Brain microvascular endothelial cell (primary cell): ENCODE measurements around the gene UBLCP1.

Experiments used
- DNase-seq: peaks from one replicate; pipeline ENCODE4 v3.0.0-alpha.2; 2020
- H3K27ac ChIP-seq: fragments of 250-450 bp; sonication (Bioruptor Pico); 2 replicates; pipeline ENCODE4 v1.5.1; 2020; ENCODE audit warnings: mild to moderate bottlenecking, moderate library complexity
- H3K27me3 ChIP-seq: fragments of 250-450 bp; sonication (Bioruptor Pico); replicated peaks from 2 replicates; pipeline ENCODE4 v1.5.1; 2020; ENCODE audit warnings: mild to moderate bottlenecking
- H3K36me3 ChIP-seq: fragments of 250-450 bp; sonication (Bioruptor Pico); replicated peaks from 2 replicates; pipeline ENCODE4 v1.5.1; 2020; ENCODE audit warnings: mild to moderate bottlenecking
- H3K4me3 ChIP-seq: 2 replicates; pipeline ENCODE4 v1.5.1; 2011; ENCODE audit warnings: low read depth, mild to moderate bottlenecking, control low read depth, low read length, moderate library complexity
- in situ Hi-C: cut with HindIII; loops from 2 replicates; pipeline ENCODE4 v1.10.0; 2017; ENCODE audit warnings: low sequenced_read_pairs, low pct_ligation_motif_present
- TF ChIP-seq, protein P1 (sequence below): IDR thresholded peaks from 2 replicates; pipeline ENCODE4 v1.5.1; 2011; ENCODE audit warnings: low read depth, mild to moderate bottlenecking, moderate library complexity, low read length, control low read depth, inconsistent platforms; ENCODE audit errors: missing control alignments

The UBLCP1 gene

DNA sequence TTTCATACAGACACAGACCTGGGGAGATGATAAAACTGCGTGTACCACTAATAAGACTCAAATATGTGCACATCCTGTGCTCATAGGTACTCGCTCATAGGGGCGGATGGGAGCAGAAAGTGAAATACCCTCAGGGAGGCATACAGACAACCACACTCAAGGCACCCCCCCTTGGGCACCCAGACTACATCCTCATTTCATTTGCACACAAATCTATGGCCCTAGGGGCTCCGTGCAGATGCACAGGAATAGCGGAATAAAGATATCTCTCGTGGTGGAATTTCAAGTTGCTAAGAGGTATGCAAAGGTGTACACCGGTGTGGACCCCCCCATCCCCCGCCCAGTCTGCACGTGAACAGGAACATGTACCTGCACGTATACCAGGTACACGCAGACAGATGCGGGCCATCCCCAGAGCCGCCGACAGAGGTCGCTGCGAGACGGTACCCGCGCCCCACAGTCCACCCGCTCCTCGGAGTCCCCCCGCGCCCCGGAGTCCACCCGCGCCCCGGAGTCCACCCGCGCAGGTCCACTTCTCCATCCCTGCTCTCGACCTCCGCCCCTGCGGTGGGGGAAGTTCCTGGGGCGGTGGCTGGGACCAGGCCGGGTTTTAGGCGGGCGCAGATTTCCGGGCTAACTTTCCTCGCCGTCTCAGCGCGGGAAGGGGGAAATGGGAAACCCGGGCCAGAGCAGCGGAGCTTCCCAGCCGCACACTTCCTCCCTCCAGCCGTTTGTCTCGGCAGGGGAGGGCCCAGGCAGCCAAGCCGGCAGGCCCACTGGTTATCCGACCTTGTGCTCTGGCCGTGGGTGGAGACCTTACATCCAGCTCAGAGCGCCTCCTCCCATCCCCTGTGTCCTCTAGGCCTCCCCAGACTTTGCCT is 68.2 kb downstream of the UBLCP1 start:
- no peak overlapping the region for H3K27ac ChIP-seq
- TF ChIP-seq, protein P1, sequence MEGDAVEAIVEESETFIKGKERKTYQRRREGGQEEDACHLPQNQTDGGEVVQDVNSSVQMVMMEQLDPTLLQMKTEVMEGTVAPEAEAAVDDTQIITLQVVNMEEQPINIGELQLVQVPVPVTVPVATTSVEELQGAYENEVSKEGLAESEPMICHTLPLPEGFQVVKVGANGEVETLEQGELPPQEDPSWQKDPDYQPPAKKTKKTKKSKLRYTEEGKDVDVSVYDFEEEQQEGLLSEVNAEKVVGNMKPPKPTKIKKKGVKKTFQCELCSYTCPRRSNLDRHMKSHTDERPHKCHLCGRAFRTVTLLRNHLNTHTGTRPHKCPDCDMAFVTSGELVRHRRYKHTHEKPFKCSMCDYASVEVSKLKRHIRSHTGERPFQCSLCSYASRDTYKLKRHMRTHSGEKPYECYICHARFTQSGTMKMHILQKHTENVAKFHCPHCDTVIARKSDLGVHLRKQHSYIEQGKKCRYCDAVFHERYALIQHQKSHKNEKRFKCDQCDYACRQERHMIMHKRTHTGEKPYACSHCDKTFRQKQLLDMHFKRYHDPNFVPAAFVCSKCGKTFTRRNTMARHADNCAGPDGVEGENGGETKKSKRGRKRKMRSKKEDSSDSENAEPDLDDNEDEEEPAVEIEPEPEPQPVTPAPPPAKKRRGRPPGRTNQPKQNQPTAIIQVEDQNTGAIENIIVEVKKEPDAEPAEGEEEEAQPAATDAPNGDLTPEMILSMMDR, result peak; percentile 81
- in situ Hi-C loops, result no loop called here

GRCh38 chr5:159332800-159333544 is 69.9 kb downstream of the UBLCP1 start:
- in situ Hi-C loops, result no loop called here
- H3K27ac ChIP-seq, result no peak overlapping the region
- TF ChIP-seq, protein P1, result no peak

More for the DNA sequence above, 68.2 kb downstream of the UBLCP1 start:
- H3K4me3 ChIP-seq, result peak overlapping the region; percentile 57
- DNase-seq, result no peak
- no peaks in the 10 kb centered on the region for H3K27me3 ChIP-seq
- no peaks in the 10 kb centered on the region for H3K36me3 ChIP-seq

DNA sequence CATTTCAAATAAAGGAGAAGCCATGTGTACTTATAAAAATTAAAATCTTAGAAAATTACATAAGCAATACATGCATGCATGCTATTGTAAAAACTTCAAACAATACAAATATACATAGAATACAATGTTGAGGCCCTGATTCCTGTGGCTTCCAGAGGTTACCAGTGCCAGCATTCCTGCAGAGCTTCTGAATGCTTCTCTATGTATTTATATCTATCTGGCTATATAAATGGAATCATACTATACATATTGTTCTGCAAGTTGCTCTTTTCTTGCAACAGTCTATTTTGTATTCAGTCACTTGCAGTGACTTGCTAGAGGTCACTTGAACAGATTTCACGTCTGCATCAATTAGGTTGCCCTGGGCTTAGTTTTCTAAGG is 70.4 kb downstream of the UBLCP1 start:
- TF ChIP-seq, protein P1, result no peak
- no peaks in the 10 kb centered on the region for H3K27me3 ChIP-seq
- H3K4me3 ChIP-seq, result no peak overlapping the region
- in situ Hi-C loops, result no loop called here
- DNase-seq, result no peak
- no peaks in the 10 kb centered on the region for H3K36me3 ChIP-seq
- no peak overlapping the region for H3K27ac ChIP-seq

More at GRCh38 chr5:159332800-159333544, 69.9 kb downstream of the UBLCP1 start:
- no peaks in the 10 kb centered on the region for H3K36me3 ChIP-seq
- H3K4me3 ChIP-seq, result no peak overlapping the region
- no peaks in the 10 kb centered on the region for H3K27me3 ChIP-seq
- no peak for DNase-seq
